ENCODE measurements around the gene DCAF5.
"Not testable (repeated sequence)": the region's sequence is repeated elsewhere in the genome, so short reads cannot be mapped to it uniquely, and the experiment has no call there.

Gene DCAF5

GRCh38 chr14:69079188-69079742, 73.7 kb downstream of the DCAF5 start:
- no peak for TF ChIP-seq CTCF (IDR thresholded peaks at IDR 0.05; ENCODE audit: low read depth, low read length, missing control alignments)
- in situ Hi-C loops (cut with HindIII; ENCODE audit: low sequenced_read_pairs): no loop called here
- DNase-seq (ENCODE audit: low read depth): peak; percentile 72
- no peak overlapping the region for H3K4me3 ChIP-seq (ENCODE audit: low read depth, low read length)

GRCh38 chr14:69077841-69078240, 75.1 kb downstream of the DCAF5 start:
- DNase-seq (ENCODE audit: low read depth): peak; percentile 63
- in situ Hi-C loops (cut with HindIII; ENCODE audit: low sequenced_read_pairs): no loop called here
- no peak for TF ChIP-seq CTCF (IDR thresholded peaks at IDR 0.05; ENCODE audit: low read depth, low read length, missing control alignments)
- no peak overlapping the region for H3K4me3 ChIP-seq (ENCODE audit: low read depth, low read length)

- in situ Hi-C loops (cut with HindIII; ENCODE audit: low sequenced_read_pairs); DNase-seq (ENCODE audit: low read depth); H3K4me3 ChIP-seq (ENCODE audit: low read depth, low read length): not testable (repeated sequence)
Measured at GRCh38 chr14:69077185-69077584, 75.7 kb downstream of the DCAF5 start.

- TF ChIP-seq CTCF (IDR thresholded peaks at IDR 0.05; ENCODE audit: low read depth, low read length, missing control alignments): no peak
- in situ Hi-C loops (cut with HindIII; ENCODE audit: low sequenced_read_pairs): no loop called here
- DNase-seq (ENCODE audit: low read depth): no peak
- no peak overlapping the region for H3K4me3 ChIP-seq (ENCODE audit: low read depth, low read length)
Measured at GRCh38 chr14:69076341-69076740, 76.6 kb downstream of the DCAF5 start.

GRCh38 chr14:69073915-69074314, 79.0 kb downstream of the DCAF5 start:
- TF ChIP-seq CTCF (IDR thresholded peaks at IDR 0.05; ENCODE audit: low read depth, low read length, missing control alignments): no peak
- no peak for DNase-seq (ENCODE audit: low read depth)
- no peak overlapping the region for H3K4me3 ChIP-seq (ENCODE audit: low read depth, low read length)
- in situ Hi-C loops (cut with HindIII; ENCODE audit: low sequenced_read_pairs): no loop called here

GRCh38 chr14:69073429-69073828, 79.5 kb downstream of the DCAF5 start:
- in situ Hi-C loops (cut with HindIII; ENCODE audit: low sequenced_read_pairs): no loop called here
- TF ChIP-seq CTCF (IDR thresholded peaks at IDR 0.05; ENCODE audit: low read depth, low read length, missing control alignments): no peak
- no peak overlapping the region for H3K4me3 ChIP-seq (ENCODE audit: low read depth, low read length)
- DNase-seq (ENCODE audit: low read depth): no peak

- in situ Hi-C loops (cut with HindIII; ENCODE audit: low sequenced_read_pairs): no loop called here
Measured at GRCh38 chr14:69072584-69072983, 80.3 kb downstream of the DCAF5 start.

More at GRCh38 chr14:69072584-69072983, 80.3 kb downstream of the DCAF5 start:
- no peak overlapping the region for H3K4me3 ChIP-seq (ENCODE audit: low read depth, low read length)
- DNase-seq (ENCODE audit: low read depth): no peak
- TF ChIP-seq CTCF (IDR thresholded peaks at IDR 0.05; ENCODE audit: low read depth, low read length, missing control alignments): no peak

All from astrocyte of the cerebellum (primary cell).